Epithelial cell of prostate (primary cell): ENCODE results near the gene CDK18.

ENCODE experiments used
- DNase-seq: peaks from one replicate; pipeline ENCODE4 v3.0.0-alpha.2; 2011; ENCODE audit warnings: low read depth, low spot score
- H3K27ac ChIP-seq: fragments of 450-650 bp; 2 replicates; pipeline ENCODE4 v1.5.1; 2017; ENCODE audit warnings: mild to moderate bottlenecking

The CDK18 gene

DNA sequence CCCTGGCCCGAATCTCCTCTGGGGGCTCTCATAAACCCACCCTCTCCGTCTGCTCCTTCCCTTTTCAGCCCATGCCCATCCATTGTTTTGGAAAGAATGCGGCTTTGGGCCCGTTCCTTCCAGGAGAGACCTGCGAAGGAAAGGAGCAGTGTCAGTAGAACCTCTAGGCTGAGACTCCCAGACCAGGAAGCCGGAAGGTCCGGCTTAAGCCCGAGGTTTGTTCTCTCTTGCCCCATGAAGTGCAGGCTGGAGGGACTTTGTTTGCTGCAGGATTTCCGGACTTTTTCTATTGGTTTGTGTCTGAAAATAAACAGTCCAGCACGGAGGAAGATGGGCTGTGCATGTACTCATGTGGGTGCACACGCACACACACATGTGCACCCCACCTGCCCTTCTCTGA lies 77.6 kb downstream of the CDK18 start:
- H3K27ac ChIP-seq = no peak overlapping the region
- DNase-seq = no peak
